Stimulated activated CD8-positive, alpha-beta memory T cell treated with anti-CD3 and anti-CD28 coated beads, Interleukin-7, amount 100 ng/mL, for 24 hours (primary cell): ENCODE data around the gene TEN1.

Experiments
- DNase-seq: peaks from one replicate; pipeline ENCODE4 v3.0.0-alpha.2; 2020; ENCODE audit warnings: low read depth

TEN1 gene

DNA sequence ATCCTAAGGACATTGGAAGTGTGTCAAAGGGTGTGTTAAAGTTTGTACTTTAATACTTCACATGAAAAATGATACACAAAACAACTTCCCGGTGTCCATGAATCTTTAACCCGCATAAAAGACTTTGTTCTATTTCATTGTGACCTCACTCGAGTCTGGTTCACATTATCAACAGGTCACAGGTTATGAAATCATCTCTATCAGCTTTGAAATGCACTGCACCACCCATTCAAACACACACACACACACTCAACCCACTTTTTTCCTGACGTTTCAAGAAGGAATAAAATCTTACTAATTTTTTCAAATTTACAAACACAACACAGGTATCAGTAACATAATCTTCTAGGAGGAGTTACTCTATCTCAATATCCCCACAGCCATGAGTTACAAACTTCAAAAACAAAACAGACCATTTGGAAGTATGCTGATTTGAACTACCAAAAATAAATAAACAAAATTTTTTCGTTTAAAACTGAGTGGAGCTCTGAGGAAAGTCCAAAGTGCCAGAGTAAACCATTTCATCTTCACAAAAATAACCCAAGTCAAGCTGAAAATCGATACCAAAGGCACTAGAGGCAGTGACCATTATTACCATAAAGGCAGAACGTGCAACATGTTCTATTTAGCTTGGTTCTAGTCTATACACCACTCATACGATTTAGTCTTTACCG lies 2.7 kb upstream of the TEN1 start:
- DNase-seq = no peak

DNA sequence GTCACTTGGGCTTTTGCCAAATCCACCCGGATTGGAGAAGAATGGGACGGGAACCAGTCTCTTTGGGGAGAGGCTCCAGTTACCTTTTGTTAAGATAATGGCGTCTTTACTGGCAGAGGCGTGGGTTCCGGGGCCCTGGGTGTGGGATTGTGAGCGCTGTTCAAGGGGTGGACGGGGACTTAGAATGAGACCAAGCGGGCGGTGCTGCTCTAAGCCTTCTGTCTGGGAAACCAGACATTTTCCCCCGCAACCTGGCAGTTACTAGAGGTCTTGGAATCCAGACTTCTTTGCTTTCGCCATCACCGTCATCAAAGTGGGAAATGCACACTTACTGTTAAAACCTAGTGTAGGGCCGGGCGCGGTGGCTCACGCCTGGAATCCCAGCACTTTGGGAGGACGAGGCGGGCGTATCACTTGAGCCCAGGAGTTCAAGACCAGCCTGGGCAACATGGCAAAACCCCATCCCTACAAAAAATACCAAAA lies 706 bp downstream of the TEN1 start:
- no peak for DNase-seq

GRCh38 chr17:75980188-75981018 lies 1.4 kb downstream of the TEN1 start:
- no peak for DNase-seq

DNA sequence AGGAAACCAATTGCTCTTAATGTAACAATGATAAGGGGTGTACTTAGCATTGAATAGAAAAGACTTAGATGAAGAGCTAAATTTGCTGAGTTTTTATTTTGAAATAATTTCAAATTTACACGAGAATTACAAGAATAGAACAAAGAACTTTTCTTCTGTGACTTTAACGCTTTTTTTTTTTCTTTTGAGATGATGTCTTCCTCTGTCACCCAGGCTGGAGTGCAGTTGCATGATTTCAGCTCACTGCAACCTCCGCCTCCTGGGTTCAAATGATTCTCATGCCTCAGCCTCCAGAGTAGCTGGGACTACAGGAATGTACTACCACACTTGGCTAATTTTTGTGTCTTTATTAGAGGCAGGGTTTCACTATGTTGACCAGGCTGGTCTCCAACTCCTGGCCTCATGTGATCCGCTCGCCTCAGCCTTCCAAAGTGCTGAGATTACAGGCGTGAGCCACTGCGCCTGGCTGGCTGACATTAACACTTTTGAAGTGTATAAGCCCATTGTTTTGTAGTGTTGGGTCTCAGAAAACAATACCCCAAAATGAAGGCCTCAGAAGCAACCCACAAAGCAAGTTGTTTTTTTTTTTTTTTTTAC lies 2.1 kb downstream of the TEN1 start:
- no peak for DNase-seq

- no peak for DNase-seq
Measured at GRCh38 chr17:75983501-75984181, 4.6 kb downstream of the TEN1 start.

DNA sequence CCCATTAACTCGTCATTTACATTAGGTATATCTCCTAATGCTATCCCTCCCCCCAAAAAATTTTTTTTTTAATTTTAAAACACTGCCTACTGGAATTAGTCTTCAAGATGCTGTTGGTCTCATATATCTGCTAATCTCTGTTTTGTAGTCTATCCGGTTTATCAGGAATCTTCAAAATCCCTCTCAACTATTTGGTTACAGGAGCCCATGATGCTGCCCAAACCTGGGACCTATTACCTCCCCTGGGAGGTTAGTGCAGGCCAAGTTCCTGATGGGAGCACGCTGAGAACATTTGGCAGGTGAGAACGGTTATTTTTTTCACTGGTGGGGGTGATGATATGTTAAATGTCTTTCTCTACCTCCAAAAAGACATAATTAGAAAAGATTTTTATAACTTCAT lies 6.9 kb downstream of the TEN1 start:
- no peak for DNase-seq

DNA sequence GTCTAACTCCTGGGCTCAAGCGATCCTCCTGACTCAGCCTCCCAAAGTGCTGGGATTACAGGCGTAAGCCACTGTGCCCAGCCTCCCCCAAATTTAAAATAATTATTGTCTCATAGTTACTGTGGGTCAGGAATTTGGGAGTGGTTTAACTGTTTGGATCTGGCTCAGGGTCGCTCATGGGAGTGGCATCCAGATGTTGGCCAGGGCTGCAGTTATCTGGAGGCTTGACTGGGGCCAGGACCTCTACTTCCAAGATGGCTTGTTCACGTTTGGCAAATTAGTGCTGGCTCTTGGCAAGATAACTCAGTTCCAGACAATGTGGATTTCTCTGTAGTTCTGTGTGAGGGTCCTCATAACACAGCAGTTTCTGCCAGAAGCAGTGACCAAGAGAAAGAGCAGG lies 8.0 kb downstream of the TEN1 start:
- no peak for DNase-seq

DNA sequence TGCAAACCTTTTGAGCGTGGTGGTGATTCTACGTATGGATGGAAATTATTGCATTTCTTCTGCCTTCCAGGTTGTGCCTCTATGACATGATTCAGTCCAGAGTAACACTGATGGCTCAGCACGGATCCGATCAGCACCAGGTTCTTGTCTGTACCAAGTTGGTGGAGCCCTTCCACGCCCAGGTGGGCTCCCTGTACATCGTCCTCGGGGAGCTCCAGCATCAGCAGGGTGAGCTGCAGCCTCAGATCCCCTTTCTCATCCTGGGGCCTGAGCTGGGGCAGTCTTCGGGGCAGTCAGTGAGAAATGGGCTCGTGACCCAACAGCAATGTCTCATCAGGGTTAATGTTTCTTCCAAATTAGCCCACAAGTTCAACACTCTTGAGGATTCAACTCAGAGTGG lies 12.4 kb downstream of the TEN1 start:
- DNase-seq = no peak

- DNase-seq = no peak
Measured at GRCh38 chr17:75994802-75995370, 15.8 kb downstream of the TEN1 start.

GRCh38 chr17:75995385-75995925 lies 16.4 kb downstream of the TEN1 start:
- DNase-seq = no peak

DNA sequence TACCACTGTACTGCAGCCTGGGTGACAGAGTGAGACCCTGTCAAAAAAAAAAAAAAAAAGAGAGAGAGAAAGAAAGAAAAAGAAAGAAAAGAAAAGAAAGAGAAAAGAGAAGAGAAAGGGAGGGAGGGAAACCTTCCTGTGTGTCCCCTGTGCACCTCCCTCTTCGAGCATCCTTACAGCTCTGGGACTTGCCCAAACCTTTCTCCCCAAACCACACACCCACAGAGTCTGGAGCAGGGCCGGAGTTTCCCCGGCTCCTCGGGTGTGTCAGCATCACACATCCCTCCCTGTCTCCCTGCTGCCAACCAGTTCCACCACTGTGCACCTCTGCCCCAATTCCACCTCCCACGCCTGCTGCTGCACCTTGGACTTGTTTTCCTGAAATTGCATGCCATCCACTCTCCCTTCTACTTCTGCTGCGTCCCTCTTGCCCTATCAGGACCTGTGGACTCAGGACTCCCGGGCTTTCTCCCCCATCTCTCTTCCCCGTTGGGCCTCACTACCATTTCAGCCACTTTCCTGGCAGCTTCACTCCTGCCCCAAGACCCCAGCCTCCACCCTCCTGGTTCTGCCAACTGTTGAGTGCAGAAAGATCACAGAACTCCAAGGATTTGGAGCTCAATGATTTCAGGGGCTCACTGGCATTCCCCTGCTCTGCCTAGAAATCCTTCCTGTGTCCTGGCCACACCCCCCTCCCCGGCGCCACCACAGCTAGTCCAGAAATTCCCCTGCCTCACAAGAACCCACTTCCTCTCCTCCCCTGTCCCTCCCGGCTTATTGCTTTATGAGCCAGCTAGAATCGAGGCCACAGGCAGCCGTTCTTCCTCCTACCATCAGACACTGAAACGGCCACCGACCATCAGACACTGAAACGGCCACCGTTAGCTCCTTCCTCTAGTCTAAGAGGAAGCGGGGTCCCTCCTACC lies 17.9 kb downstream of the TEN1 start:
- no peak for DNase-seq

- no peak for DNase-seq
Measured at GRCh38 chr17:75998327-75998795, 19.3 kb downstream of the TEN1 start.

DNA sequence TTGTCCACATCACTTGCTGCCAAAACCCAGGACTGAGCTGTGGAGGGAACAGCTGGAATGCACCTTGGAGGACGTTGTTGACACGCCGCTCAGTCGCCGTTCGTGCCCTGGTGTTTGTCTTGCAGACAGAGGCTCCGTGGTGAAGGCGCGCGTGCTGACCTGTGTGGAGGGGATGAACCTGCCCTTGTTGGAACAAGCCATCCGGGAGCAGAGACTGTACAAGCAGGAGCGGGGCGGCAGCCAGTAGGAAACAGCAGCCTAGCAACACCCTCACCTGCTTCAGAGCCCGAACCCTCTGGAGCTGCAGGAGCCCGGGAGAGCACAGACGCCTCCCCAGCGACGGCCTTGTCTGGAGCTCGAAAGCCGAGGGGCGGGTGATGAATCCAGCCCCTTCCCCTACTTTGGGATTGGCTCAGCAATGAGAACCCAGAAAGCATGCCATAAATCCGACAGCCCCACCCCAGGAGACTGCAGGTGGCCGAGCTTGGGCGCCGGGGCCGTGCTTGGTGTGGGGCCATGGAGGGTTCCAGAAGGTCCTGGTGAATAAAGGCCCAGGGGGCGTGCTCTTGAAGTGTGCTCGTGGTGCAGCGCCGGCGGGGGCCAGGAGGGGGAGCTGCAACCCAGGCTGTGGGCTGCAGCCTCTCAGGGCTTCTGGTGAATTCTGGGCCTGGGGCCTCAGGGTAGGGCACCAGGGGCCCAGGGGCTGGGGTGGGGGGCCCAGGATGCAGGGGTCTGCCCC lies 21.1 kb downstream of the TEN1 start:
- peak; percentile 31 for DNase-seq

DNA sequence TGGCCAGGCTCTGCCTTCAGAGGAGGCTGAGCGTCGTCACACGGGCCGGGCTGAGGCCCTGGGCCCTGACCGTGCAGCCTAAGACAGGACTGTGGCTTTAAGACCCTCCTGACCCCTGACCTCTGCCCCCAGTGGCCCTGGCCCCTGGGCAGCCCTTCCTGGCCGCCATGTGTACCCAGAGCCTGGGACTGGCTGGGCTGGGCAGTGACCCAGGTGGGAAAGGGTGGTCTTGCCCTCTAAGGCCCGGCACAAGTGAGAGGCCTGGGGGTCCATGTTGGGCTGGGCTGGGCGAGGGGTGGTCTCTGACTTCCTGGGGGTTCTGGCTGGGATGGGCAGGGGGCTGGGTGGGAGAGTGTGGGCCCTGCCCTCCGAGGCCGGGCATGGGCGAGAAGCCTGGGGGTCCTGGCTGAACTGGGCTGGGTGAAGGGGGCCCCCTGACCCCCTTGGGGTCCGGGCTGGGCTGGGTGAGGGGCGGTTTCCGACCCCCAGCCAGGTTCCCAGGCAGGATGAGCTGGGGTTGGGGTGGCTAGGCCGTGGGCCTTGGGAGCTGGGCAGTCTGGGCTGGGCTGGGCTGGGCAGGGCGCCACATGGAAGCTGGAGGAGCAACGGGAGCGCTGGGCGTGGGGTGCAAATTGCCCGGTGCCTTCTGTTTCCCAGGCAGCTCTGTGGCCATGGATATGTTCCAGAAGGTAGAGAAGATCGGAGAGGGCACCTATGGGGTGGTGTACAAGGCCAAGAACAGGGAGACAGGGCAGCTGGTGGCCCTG lies 21.9 kb downstream of the TEN1 start, which contains the start of gene CDK3:
CDK3 (plus strand) TSS at position 101 of the 767 bp plus-strand sequence; CDS start at position 672, 571 bp downstream.
- DNase-seq = no peak

GRCh38 chr17:76002100-76002499 lies 23.1 kb downstream of the TEN1 start:
- DNase-seq = no peak

- DNase-seq = no peak
Measured at GRCh38 chr17:76003915-76004314, 24.9 kb downstream of the TEN1 start.

GRCh38 chr17:76004750-76005262 lies 25.8 kb downstream of the TEN1 start:
- no peak for DNase-seq

- peak; percentile 77 for DNase-seq
Measured at GRCh38 chr17:76005263-76006149, 26.5 kb downstream of the TEN1 start.
